ENCODE data around the gene TMEM254. TPM values are rescaled to one million over a fixed set of nuclear protein-coding genes. Genes with fewer than 3 reads are reported as not detected.

TMEM254 gene
- total RNA-seq, result 10 to 100 TPM in 3 of 4 donors, 1 to 10 TPM in 1; 9.9 to 22.4 (median 13.7) TPM

GRCh38 chr10:80078448-80079311 is at the start of gene TMEM254:
TSS of gene TMEM254 (plus strand) at chr10:80078665. CDS start at chr10:80078700, 35 bp downstream.
- TF ChIP-seq CTCF (IDR thresholded peaks at IDR 0.05; ENCODE audit: low read depth), result no peak

GRCh38 chr10:80032503-80032902 is 46.0 kb upstream of the TMEM254 start:
- no peak for TF ChIP-seq CTCF (IDR thresholded peaks at IDR 0.05; ENCODE audit: low read depth)

DNA sequence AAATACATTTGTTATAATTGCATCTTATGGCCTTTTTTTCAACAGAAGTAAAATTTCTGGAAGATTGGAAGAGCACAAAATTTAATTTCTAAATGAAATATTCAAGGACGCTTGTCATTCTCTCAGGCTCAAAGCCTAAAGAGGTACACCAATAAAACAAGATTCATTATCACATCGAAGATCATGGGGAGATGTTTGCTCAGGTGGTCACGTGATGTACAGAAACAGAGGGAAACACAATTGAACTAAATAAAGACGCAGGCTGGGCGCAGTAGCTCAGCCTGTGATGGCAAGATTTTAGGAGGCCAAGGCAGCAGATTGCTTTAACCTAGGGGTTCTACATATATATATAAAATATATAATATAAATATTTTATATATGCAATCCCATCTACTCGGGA is 37.3 kb upstream of the TMEM254 start:
- no peak for TF ChIP-seq CTCF (IDR thresholded peaks at IDR 0.05; ENCODE audit: low read depth)

DNA sequence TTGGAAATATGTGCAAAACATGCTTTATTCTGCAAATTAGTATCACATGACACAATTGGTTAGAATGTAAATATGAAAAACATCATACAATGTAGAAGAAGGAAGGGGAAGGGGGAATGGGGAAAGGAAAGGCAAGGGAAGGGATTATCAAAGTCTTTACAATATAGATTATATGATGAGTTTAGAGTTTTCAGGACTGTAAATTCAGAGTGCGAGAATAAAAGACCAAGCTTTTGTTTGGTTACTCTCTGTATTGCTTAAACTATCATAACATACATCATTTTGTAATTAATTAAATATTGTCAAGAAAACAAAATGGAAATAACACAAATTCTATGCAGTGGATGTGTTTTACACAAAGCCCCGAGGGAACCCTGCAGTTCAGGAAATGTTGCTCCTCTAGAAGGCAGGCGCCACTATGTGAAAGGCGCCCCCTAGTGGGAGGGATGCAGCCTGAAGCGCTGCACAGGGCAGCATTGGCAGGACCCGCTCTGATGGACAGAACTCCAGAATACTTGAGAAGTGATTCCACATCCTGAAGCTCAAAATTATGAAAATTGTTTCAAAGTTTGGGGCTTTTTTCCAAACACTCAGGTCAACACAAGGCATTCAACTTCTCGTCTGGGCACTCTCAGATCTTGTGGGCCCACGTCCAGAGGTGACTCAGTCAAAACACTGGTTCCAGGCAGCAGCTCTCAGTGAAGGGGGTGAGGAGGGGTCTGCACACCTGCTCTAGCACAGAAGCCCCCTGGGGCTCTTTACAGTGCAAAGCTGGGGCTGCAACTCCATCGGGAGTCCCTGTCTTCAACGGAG is 31.6 kb upstream of the TMEM254 start:
- TF ChIP-seq CTCF (IDR thresholded peaks at IDR 0.05; ENCODE audit: low read depth), result no peak

GRCh38 chr10:80050752-80051151 is 27.7 kb upstream of the TMEM254 start:
- no peak for TF ChIP-seq CTCF (IDR thresholded peaks at IDR 0.05; ENCODE audit: low read depth)

GRCh38 chr10:80051993-80052392 is 26.5 kb upstream of the TMEM254 start:
- no peak for TF ChIP-seq CTCF (IDR thresholded peaks at IDR 0.05; ENCODE audit: low read depth)

DNA sequence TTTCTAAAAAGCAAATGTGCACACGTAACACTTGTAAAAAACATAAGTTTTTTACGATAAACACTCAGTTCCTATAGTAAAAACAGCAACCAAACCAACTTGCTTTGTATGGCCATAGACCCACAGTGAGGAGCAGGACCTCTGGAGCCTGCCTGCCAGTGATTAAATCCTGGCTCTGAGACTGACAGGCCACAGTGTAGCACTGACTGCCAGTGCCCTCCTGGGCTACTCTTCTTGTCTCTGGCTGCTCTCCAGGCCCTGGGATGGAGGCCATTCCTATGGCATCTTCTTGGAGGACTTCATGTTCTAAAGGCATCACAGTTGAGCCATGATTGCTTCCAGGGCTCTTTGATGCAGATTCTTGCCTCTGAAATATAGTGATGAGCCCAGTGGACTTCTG is 22.7 kb upstream of the TMEM254 start:
- no peak for TF ChIP-seq CTCF (IDR thresholded peaks at IDR 0.05; ENCODE audit: low read depth)

All from subcutaneous adipose tissue (tissue), 4 donors.